ENCODE results near the gene POLR1H.

POLR1H gene

DNA sequence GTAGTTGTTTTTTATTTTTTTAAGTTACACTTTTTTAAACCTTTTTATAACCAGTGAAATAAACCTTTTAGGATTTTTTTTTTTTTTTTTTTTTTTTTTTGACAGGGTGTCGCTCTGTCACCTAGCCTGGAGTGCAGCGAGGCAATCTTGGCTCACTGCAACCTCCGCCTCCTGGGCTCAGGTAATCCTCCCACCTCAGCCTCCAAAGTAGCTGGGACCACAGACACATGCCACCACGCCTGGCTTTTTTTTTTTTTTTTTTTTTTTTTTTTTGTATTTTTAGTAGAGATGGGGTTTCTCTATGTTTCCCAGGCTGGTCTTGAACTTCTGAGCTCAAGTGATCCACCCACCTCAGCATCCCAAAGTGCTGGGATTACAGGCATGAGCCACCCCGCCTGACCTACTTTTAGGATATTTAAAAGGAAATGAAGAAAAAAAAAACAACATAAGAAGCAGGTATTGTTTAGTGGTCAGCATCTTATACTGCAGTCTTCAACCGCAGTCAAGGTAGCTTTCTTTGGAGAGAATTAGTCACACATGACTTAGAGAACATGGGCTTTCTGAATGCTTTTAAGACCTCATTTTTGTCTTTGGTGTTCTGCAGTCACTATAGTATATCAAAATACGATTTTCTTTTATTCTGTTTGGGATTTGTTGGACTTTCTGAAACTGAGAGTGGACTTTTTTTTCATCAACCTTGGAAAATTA, 1.6 kb downstream of the POLR1H start:
- DNase-seq = no peak

DNA sequence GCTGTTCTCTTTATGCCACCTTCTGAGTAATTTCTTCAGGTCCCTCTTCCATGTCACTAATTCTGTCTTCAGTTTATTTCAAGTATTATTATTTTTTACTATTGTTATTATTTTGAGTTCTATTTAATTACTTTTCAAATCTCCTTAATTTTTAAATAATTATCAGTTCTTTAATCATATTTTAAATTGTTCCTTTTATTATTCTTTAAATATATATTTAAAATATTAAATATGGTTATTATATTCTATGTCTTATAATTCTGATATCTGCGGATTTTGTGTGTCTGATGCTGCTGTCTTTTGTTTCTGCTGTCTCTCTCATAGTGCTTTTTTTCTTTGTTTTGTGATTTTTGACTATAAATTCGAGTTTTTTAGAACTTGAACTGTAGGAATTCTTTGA, 2.2 kb downstream of the POLR1H start:
- DNase-seq = no peak

DNA sequence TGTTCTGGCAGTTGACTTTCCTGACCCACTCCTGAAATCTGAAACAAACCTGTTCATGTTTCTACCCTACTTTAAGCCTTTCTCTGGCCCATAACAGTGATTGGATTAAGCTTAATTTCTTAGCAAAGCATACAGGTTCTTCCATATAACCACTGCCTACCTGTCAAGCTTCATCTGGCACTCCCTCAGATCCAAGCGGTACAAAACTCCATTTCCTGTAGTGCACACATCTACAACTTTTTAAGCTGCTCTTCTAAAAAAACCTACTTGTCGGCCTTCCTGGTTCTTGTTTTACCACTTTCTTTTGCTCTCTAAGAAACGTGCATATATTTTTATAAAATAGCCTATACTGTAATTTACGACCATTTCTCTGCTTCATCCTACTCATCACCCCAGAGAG, 5.0 kb downstream of the POLR1H start:
- DNase-seq = no peak

DNA sequence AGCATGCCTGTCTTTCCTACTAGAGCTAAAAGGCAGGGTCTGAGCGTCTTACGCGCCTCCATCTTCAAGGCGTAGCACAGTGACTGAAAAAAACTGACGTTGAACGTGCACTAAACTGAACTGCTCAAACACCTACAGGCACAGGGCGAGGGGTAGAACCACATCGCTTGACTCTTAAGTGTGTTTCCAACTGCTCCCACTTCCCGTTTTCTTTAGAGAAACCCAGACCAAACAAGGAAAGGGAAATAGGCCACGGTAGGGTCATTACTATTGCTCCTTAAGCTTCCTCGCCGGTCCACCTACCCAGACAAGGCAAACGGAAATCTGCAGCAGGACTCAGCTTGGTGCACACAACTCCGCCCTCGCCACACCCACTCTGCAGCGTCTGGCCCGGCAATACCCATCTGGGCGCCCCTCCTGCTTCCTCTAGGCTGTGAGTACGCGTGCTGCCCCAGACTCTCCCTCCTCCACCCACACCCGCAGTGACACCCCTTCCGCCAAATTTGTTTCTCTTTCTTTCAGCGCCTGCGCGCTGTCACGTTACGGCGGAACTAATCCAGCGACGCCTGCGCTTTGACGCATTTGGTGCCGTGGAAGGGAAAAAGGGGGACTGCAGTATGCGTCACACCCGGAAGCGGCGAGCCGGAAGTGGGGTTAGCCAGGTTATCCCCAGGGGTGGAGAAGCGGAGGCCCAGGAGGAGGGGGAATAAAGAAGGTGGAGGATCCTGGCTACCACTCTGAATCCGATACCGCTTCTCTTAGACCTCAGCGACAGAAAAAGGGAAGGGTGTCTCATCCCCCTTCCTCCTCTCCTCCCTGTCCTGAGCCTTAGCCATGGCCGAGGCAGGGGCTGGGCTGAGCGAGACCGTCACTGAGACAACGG, 5.8 kb downstream of the POLR1H start, which contains the start of gene PPP1R11:
Gene PPP1R11, plus strand, starts transcription at position 622 of the 883 bp plus-strand sequence. Its CDS starts 213 bp downstream, at position 835.
- peak; percentile 100 for DNase-seq

DNA sequence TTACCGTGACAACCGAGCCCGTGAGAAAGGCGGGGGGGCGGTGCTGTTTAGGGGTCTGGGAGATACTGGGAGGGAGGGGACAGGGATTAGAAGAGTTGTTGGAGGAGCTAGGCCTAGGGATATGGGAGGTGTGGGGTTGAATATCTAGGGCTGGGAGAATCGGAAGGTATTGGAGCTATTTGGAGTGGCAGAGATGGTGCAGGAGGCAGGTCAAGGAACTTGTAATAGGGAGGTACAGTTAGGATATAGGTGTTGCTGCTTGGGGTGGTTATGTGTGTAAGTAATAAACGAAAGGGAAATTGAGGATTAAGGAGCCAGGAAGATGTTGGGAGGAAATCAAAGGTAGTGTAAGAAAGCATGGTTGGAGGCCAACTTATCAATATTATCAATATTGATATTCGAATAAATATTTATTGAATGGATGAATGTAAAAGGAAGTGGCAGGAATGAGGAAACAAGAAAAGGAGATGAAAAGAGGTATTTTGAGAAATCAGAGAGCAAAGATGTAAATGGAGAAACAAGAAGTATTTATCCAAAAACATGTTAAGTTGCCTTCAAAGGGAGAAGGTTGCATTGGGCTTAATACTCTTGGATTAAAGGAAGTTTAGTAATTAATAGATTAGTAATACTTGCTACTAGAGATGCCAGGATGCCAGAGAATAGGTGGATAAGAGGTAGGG, 6.5 kb downstream of the POLR1H start:
- no peak for DNase-seq

DNA sequence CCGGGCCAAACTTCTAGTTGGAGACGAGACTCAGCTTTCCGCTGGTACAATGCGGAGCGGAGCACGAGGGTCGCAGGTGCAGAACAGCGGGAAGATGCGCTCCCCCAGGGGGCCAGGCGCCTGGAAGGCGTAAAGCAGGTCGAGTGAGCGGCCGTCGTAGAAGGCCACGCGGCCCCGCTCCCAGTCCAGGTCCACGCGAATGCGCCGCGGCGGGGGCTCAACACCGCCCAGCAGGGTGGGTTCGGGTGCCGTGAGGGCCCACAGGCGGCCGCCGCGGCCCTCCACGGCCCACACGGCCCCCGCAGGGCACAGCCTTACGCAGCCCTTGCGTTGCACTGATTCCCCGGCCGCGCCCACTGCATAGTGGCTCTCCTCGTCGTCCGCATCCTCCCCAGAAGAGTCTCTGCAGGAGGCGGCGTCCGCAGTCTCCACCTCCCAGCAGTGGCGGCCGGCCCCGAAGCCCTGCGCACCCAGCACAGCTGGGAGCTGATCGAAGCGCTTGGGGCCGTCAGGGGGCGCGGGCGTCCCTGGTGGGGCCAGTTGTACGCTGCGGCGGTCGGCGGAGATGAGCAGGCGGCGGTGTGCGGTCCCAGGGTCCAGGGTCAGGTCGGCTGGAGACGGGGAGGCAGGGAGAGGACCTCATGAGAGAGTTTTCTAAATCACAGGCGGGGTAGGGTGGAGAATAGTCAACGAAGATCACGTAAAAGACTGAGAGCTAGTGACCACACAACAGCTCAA, 10.2 kb downstream of the POLR1H start:
- DNase-seq = no peak

DNA sequence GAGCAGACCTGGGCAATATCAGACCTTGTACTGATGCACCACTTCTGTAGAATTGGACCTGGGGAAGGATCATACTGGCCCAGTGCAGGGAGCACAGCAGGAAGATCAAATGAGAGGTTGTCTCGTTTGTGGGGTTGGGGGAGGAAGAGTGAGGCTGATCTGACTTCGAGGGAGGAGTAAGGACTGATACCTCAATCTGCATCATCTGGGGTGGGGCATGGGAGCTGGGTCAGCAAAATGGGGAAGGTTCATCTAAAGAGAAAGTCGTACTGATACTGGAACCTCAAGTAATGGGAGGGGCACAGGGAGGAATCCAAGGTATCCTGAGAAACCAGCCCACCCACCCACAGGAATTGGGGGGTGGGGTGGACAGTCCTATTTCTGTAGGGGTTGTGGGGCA, 10.8 kb downstream of the POLR1H start:
- DNase-seq = no peak

DNA sequence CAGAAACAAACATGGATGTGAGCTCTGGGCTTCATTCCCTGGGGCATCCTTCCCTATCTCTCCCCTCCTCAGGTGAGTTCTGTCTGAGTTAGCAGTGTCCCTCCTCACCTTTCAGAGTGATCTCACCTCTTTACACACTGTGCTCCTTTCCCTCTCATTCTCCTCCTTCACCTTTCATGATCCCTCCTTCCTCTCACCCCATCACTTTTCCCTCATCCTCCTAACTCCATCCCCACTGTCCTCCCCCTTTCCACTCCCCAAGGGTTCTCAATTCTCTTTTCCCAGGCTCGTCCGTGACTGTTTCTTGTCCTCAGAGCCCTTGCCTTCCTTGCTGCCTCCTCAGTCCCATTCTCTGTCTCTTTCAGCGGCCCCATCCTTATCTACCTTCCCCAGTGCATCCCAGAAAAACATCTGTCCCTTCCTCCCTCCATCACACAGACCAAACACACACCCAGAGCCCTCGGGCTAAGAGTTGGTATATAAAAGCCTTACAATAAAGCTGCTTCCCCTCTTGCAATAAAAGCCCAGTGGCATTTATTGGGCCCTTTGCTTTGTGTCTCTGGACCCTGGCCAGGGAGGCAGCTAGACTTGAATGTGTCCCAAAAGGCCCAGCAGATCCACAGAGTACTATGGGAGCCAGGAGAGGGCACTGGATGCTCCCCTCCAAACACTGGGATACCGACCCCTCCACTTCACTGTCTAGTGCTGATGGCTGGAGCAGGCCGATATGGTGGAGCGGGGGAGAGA, 12.6 kb downstream of the POLR1H start:
- DNase-seq = no peak

DNA sequence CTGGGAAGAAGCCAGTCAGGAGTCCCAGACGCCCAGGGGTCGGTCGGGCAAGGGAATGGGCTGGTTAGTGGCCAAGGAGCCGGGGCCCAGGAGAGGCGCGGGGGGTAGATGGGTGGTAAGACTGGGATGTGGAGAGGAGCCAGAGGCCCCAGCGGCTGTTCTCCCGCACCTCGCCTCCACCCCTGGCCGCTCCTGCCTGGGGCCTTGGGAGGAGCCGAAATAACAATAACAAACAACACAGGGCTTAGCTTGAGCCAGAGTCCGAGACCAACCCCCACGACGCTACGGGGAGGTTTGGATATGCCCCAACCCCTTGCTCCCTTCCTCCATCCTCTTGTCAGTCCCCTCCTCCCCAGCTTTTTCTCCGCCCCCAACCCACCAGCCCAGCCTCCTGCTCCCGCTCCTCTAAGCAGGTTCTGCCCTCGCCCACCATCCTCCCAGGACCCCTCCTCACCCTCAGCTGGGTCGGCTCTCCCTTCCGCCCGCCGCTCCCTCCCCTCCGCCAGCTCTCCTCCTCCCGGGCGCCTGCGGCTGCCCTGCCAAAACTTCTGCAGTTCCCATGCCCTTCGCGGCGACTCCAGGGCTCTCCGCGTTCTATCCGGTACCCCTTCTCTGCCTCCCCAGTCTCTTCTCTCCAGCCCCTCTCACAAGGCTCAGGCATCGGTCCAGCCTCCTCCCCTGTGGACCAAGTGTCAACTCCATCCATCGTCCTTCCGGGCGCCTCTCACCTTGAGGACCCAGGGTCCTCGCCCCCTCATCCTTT, 13.4 kb downstream of the POLR1H start:
- no peak for DNase-seq

DNA sequence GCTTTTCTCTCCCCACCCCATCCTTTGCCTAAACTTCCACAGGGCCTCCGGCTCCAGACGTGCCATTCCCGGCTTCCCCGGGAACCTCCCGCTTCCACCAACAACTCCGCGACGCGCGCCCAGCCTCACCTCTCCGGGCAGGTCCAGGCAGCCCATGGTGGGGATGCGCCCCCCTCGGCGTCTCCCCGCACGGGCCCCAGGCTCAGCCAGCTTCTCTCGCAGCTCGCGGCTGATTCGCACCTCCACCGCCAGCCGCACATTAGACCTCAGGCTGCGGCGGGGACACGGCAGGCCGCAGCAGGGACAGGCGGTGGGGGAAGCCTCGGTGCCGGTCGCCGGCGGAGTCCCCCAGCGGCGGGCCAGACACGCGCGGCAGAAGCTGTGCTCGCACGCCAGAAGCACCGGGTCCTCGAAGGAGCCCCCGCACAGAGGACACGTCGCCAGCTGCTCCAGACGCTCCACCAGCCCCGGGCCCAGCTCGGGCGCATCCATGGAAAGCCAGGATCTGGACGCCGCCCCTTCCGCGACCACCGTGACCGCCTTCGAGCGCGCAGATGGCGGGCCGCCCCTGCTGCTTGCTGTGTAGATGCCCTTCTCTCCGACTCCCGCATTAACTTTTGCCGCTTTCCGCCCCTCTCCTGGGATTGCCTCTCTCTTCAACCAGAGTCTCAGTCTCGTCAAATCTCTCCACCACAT, 14.2 kb downstream of the POLR1H start, which contains the start of gene RNF39:
Gene RNF39, minus strand, starts transcription at position 676 of the 696 bp plus-strand sequence. Its CDS starts 184 bp downstream, at position 492.
- DNase-seq = no peak

DNA sequence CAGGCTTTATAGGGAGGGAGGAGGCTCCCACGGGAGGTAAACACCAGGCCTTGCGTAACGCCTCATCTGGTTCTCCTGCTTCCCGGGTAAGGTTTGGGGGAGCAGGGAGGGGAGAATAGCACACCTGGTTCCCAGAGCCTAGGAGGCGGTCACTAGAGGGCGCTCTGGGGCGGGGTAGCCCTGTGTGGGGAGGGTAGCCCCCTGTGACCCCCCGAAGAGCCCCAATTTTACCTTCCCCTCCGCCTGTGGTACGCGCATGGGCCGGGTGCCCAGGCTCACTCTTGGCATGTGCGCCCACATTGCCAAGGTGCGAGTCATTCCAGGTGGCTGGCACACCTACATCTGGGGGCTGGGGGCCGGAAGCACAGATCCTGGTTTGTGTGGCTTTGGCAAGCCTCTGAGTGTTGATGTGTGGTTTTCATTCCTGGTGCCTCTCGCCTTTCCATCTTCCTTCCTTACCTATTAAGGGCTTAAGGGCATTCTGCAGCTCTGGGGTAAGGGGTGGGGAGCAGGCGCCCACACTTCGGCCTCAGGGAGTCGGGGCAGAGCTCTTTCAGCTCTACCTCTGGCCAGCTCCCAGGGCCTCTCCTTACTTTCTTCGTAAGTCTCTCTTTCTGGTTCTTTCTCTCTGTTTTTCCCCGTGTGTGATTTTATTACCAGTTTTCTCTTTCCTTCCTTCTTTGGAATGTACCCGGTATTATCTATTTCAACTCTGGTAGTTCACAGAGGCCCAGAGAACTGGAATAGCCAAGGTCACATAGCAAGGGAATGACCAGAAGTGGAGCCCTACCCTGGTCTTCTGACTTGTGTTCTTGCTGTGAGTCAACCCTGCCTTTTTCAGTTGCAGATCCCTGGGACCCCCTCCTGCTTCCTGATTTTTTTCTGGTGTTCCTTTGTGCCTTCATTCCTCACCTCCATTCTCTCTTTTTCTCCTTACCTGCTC, 15.0 kb downstream of the POLR1H start:
- DNase-seq = no peak

DNA sequence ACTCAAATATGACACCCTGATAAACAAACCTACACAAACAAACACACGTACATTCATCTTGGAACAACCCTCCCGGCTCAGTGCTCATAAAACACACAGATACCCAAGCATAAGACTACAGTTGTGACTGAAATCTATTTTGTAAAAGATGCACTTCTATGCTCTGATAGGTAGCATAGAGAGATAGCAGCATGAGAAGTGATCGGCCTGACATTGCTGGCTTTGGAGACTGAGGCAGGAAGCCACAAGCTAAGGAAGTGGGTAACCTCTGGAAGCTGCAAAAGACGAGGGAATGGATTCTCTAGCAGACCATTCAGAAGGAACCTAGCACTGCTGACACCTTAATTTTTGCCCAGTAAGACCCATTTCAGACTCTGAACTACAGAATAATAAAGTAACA, 16.2 kb downstream of the POLR1H start:
- no peak for DNase-seq

DNA sequence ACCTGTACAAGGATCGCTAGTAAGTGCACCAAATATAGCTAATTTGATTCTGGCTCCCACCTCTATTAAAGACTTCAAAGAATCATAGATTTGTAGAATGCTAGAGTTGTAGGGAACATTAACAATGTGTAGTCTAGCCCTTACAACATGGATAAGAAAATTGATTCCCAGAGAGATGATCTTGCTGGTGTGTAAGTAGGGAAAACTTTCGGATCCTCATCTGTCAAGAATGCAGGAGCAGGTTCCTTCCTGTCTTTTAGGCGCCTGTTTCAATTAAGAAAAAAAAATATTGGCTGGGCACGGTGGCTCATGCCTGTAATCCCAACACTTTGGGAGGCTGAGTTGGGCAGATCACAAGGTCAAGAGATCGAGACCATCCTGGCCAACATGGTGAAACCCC, 26.8 kb downstream of the POLR1H start:
- DNase-seq = no peak

DNA sequence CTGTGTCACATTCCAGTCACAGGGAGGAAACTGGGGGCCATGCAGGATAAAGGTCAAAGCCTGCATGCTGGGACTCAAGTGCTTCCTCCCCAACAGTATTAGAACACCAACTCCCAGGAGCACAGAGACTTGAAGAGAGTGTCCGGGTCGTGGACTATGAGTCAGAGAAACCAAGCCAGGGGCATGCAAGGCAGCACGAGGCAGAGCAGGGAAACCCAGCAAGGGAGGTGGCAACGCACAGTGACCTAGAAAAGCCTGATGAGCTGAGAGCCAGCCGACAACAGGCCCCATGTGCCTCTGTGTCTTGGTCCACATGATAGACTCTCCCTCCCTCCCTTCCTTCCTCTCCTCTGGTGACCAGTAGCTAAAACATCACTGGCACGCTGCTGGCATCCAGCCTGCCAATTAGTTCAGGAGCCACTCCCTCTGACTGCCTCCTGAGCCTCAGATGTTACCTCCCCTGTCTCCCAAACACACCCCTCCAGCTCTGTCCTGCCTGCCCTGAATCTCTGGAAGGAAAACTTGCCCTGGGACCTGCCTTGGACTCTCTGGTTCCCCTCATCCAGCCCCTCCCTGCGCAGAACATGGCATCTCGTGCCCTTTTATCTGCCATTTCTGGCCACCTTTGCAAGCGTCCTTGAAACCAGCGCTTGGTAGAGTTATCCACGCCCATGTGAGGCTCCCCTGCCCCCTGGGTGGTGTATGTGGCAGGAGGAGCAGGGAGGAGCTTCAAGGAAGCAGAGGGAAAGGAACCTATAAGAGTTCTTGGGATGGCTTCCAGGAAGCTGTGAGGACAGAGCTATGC, 30.7 kb downstream of the POLR1H start:
- DNase-seq = peak; percentile 83 to 93

DNA sequence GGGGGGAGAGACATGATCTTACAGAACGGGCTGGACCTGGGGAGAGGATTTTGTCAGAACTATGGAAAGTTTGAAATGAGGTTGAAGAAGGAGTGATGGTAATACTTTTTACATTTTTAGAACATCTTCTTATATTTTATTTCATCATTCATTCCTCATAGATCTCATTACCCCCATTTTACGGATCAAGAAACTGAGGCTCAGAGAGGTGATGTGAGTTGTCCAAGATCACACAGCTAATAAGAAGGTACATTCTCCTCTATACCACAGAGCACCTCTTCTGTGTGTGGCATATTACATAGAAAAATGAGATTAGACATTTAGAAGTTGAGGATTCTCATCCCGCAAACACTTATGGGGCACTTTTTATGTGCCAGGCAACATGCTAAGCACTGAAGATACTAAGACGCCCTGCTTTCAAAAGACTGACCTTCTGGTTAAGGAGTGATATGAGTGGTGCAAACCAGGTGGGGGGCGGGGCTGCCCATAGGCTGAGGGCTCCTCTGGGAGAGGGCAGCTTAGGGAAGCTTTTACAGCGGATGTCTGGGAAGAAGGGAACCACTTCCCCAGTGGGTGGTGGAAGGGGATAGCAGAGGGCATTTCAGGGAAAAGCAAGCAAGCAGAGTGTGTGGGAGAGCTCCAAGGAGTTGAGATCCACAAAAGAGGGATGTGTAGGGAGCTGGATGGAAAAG, 31.9 kb downstream of the POLR1H start:
- no peak for DNase-seq

DNA sequence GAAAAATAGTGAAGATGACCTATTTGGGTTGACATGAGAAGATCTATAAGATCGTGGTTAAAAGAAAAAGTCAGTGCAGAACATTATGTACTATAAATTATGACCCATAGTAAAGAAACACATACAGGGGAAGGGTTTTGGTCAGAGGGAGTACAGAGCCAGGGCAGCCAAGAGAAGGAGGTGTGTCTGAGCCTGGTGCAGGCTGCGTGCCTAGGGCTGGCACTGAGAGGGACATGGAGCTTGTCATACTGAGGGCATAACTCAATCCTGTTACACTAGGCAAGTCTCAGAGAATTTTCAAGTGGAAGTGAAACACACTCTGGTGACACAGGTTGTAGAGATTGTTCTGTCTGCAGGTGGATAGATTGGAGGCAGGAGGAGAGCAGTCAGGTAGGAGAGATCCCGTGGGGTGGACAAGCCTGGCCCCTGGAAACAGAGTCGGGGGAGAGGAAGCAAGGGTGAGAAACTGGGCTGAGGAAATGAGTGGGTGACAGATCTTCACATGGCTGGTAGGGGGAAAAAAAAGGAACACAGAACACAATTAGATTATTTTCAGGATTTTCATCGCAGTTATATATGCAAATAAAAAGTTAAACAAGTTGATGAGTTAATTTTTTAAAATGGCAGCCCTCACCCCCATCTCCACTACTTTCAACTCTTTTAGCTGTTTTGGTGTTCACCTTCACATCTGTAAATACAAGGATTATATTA, 33.0 kb downstream of the POLR1H start:
- DNase-seq = peak; percentile 16 to 34

DNA sequence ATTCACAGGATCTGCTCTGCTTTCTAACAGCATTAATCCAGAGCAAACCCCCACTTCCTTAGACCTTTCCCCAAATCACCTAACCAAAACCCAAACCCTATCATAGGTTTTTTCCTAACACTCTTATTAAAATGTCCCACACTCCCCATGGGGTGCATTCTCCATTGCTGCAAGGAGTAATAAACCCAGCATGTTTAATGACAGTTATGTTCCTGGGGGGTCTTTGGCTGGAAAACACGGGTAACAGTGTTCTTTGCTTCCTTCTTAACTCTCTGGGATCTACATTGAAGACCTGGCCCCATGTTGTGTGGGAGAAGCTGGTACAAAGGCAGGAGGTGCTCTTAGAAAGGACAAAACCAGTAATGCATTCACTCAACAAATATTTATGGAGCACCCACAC, 35.8 kb downstream of the POLR1H start:
- no peak for DNase-seq
